Right lobe of liver (tissue), 6 donors: Measurements from ENCODE around the gene NEO1. TPM values are rescaled to one million over a fixed set of nuclear protein-coding genes. Genes with fewer than 3 reads are reported as not detected.

Source experiments
- ATAC-seq, 4 donors: fragments of 200-7000 bp; cut with Tn5 transposase; one replicate each; pipeline ENCODE4 v1.9.1; 2020; ENCODE audit warnings: mild to moderate bottlenecking in 4 of 4, moderate library complexity in 4 of 4
- DNase-seq, 3 donors: peaks; one replicate each; pipeline ENCODE4 v3.0.0-alpha.2; 2020
- H3K27ac ChIP-seq, 3 donors: fragments of 200-600 bp; one replicate each; pipeline ENCODE4 v1.8.0; 2022
- H3K27me3 ChIP-seq, 2 donors: fragments of 200-600 bp; one replicate each; pipeline ENCODE4 v1.8.0; 2022
- H3K36me3 ChIP-seq, 4 donors: fragments of 200-600 bp; sonication (generic) in 1 of 4; one replicate each; pipeline versions ENCODE4 v1.5.1 to v1.8.0; 2017 to 2022; ENCODE audit warnings: control low read depth in 1 of 4
- H3K4me1 ChIP-seq, 4 donors: fragments of 200-600 bp; sonication (generic) in 1 of 4; one replicate each; pipeline versions ENCODE4 v1.5.1 to v1.8.0; 2017 to 2022; ENCODE audit warnings: control low read depth in 1 of 4
- H3K4me3 ChIP-seq, 3 donors: fragments of 200-600 bp; one replicate each; pipeline ENCODE4 v1.8.0; 2022
- H3K9me3 ChIP-seq, 4 donors: fragments of 200-600 bp; sonication (generic) in 1 of 4; one replicate each; pipeline versions ENCODE4 v1.5.1 to v1.8.0; 2017 to 2022; ENCODE audit warnings: control low read depth in 1 of 4
- CTCF ChIP-seq, 4 donors: fragments of 200-600 bp in 3 of 4; fragments of 450-650 bp in 1 of 4; IDR thresholded peaks; one replicate each; pipeline versions ENCODE4 v1.5.1 to v1.8.0; 2016 to 2022; ENCODE audit warnings: antibody characterized with exemption in 4 of 4, mild to moderate bottlenecking in 2 of 4
- POLR2A ChIP-seq: fragments of 450-650 bp; IDR thresholded peaks from one replicate; pipeline ENCODE4 v1.6.1; 2017; ENCODE audit warnings: antibody characterized with exemption, mild to moderate bottlenecking
- WGBS: methylation state at CpG from one replicate; pipeline ENCODE4 v1.1.6; 2018; ENCODE audit warnings: low coverage, low lambda C conversion rate; ENCODE audit not compliant: insufficient coverage; ENCODE audit errors: missing lambda C conversion rate; 5-methylcytosine and 5-hydroxymethylcytosine counted together
- intact Hi-C, 2 donors: fragments of 100-400 bp; cut with DNase I; formaldehyde crosslinking; loops; one replicate each; pipeline versions ENCODE4 v1.11.2 to v1.14.1; 2022
- total RNA-seq, 6 experiments: library from RNA; depleted of rRNA in 2 of 6; stranded (reverse); fragments of >200 nt in 2 of 6; fragmentation: NEBNext Ultra II Directional in 3 of 6; extraction: Animal tissue kit (Norgen Biotek cat#: 25700) in 3 of 6; gene quantifications; one replicate each; pipeline versions ENCODE4 v1.1.0 to v1.2.4, GENCODE V29; 2016 to 2023
- donor health status: DM: no; HTN: yes; CAD: no.
- donor health status: DM: no; HTN: no; CAD: no.
- donor health status: DM: no; HTN: no; CAD: no.
- donor health status: DM: no; HTN: yes; CAD: no.
- donor health status: DM: no; HTN: yes; CAD: no.

NEO1 gene
- total RNA-seq, 6 experiments from 2014 or later, result 8.3 to 13.2 (median 10.3) TPM

GRCh38 chr15:73006523-73006922, 45.7 kb upstream of the NEO1 start:
- H3K36me3 ChIP-seq, result no peaks in the 10 kb centered on the region
- no peaks in the 10 kb centered on the region for H3K27me3 ChIP-seq
- no peaks in the 10 kb centered on the region for H3K9me3 ChIP-seq
- TF ChIP-seq CTCF (IDR thresholded peaks at IDR 0.05), result no peak
- TF ChIP-seq POLR2A, result no peak
- H3K4me1 ChIP-seq, result no peaks in the 10 kb centered on the region
- no peak overlapping the region for H3K27ac ChIP-seq
- intact Hi-C loops, result no loop called here
- 67% methylated on average over 1 of the region's 1 CpG for WGBS
- no peak for ATAC-seq
- no peak for DNase-seq
- H3K4me3 ChIP-seq, result no peak overlapping the region

GRCh38 chr15:73009066-73010056, 42.9 kb upstream of the NEO1 start:
- 47% methylated on average over 12 of the region's 13 CpGs for WGBS
- intact Hi-C loops, result no loop called here
- TF ChIP-seq POLR2A, result no peak
- no peak for TF ChIP-seq CTCF (IDR thresholded peaks at IDR 0.05)

GRCh38 chr15:73010154-73011152, 41.8 kb upstream of the NEO1 start:
- no peak for TF ChIP-seq CTCF (IDR thresholded peaks at IDR 0.05)
- no peak for TF ChIP-seq POLR2A
- Histone ChIP-seq H3K27ac (no peak overlapping the region), H3K27me3 (no peaks in the 10 kb centered on the region), H3K4me1 (no peaks in the 10 kb centered on the region), H3K36me3 (no peaks in the 10 kb centered on the region), H3K4me3 (no peak overlapping the region), H3K9me3 (no peaks in the 10 kb centered on the region)
- whole genome bisulfite sequencing, result 56% methylated on average over 8 of the region's 10 CpGs
- DNase-seq (no peak), ATAC-seq (no peak)
- intact Hi-C loops, result no loop called here

More at GRCh38 chr15:73009066-73010056, 42.9 kb upstream of the NEO1 start:
- DNase-seq (no peak), ATAC-seq (no peak)
- Histone ChIP-seq H3K4me1 (no peaks in the 10 kb centered on the region), H3K27ac (no peak overlapping the region), H3K36me3 (no peaks in the 10 kb centered on the region), H3K27me3 (no peaks in the 10 kb centered on the region), H3K9me3 (no peaks in the 10 kb centered on the region), H3K4me3 (no peak overlapping the region)

- intact Hi-C loops, result no loop called here
- H3K9me3 ChIP-seq, result no peaks in the 10 kb centered on the region
- no peak for TF ChIP-seq POLR2A
- TF ChIP-seq CTCF (IDR thresholded peaks at IDR 0.05), result no peak
- H3K27ac ChIP-seq, result no peak overlapping the region
- DNase-seq (no peak), ATAC-seq (no peak)
- H3K36me3 ChIP-seq, result no peaks in the 10 kb centered on the region
- no peaks in the 10 kb centered on the region for H3K27me3 ChIP-seq
- no peaks in the 10 kb centered on the region for H3K4me1 ChIP-seq
- no CpG with 5 or more reads among the region's 1 CpG for WGBS
- H3K4me3 ChIP-seq, result no peak overlapping the region
Observed at GRCh38 chr15:73014904-73015303, 37.4 kb upstream of the NEO1 start.
